Inflammatory macrophage treated with lipopolysaccharide for 1 hour (primary cell): ENCODE data around the gene TRIM10.
A peak's percentile ranks its signal among the peaks of the same experiment; 100 is the strongest.
"Not testable (repeated sequence)": the region's sequence is repeated elsewhere in the genome, so short reads cannot be mapped to it uniquely, and the experiment has no call there.

Experiments
- DNase-seq, 2 donors: peaks; one replicate each; pipeline ENCODE4 v3.0.0-alpha.2; 2020 to 2022

The TRIM10 gene

GRCh38 chr6:30171677-30172471 is 10.9 kb upstream of the TRIM10 start:
- no peak for DNase-seq

GRCh38 chr6:30169658-30170614 is 8.9 kb upstream of the TRIM10 start:
- DNase-seq: peak; percentile 39 to 80

DNA sequence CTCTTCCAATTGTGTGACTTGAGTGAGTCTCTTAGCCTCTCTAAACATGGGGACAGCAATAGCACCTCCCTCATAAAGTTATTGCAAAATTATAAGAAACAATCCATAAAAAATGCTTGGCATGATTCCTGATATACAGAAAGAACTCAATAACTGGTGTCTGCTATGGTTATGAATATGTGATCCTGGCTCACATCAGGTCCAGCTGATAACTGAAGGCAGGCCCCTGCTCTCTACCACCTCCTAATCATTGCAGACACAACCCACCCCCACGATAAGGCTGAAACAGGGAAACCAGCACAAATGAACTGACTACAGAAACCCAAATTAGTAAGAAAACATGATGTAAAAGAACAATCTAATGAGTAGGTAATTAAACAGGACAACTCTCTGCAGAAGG is 7.7 kb upstream of the TRIM10 start:
- DNase-seq: no peak

GRCh38 chr6:30167101-30167500 is 6.1 kb upstream of the TRIM10 start:
- DNase-seq: no peak

DNA sequence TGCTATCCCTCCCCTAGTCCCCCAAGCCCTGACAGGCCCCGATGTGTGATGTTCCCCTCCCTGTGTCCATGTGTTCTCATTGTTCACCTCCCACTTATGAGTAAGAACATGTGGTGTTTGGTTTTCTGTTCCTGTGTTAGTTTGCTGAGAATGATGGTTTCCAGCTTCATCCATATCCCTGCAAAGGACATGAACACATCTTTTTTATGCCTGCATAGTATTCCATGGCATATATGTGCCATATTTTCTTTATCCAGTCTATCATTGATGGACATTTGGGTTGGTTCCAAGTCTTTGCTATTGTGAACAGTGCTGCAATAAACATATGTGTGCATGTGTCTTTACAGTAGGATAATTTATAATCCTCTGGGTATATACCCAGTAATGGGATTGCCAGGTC is 4.2 kb upstream of the TRIM10 start:
- not testable (repeated sequence) for DNase-seq

- no peak for DNase-seq
These were observed 3.7 kb upstream of the TRIM10 start for GRCh38 chr6:30164714-30165113.

GRCh38 chr6:30163918-30164654 is 3.1 kb upstream of the TRIM10 start:
- DNase-seq: no peak

DNA sequence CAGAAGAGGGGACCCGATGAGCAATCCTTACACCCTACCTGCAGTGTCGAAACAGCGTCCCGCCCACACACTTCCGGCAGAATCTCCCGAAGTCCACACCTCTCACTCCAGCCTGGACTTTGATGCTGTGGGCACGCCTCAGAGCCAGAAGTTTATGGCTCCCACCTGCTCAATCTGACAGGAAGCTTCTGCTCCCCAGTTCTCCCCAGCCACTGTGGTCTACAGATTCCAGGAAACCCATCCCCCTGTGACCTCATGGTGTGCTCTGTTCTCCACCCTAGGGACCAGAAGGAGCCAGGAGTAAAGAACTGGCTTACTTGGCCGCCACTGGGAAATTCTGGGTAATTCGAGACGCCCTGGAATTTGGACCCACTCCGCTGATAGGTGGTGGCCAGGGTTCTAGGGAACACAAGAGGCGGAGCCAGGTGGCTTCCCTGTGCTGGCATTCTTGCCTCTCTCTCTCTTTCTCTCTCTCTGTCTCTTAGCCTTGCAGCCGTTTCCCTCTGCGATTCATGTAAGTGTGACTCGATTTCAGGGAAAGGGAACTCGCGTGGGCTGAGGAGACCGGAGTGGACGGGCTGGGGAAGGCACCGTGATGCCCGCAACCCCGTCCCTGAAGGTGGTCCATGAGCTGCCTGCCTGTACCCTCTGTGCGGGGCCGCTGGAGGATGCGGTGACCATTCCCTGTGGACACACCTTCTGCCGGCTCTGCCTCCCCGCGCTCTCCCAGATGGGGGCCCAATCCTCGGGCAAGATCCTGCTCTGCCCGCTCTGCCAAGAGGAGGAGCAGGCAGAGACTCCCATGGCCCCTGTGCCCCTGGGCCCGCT is 2.3 kb upstream of the TRIM10 start, which contains the start of gene TRIM15:
Gene TRIM15, plus strand, starts transcription at position 457 of the 828 bp plus-strand sequence. Its CDS starts 139 bp downstream, at position 596.
- DNase-seq: no peak

DNA sequence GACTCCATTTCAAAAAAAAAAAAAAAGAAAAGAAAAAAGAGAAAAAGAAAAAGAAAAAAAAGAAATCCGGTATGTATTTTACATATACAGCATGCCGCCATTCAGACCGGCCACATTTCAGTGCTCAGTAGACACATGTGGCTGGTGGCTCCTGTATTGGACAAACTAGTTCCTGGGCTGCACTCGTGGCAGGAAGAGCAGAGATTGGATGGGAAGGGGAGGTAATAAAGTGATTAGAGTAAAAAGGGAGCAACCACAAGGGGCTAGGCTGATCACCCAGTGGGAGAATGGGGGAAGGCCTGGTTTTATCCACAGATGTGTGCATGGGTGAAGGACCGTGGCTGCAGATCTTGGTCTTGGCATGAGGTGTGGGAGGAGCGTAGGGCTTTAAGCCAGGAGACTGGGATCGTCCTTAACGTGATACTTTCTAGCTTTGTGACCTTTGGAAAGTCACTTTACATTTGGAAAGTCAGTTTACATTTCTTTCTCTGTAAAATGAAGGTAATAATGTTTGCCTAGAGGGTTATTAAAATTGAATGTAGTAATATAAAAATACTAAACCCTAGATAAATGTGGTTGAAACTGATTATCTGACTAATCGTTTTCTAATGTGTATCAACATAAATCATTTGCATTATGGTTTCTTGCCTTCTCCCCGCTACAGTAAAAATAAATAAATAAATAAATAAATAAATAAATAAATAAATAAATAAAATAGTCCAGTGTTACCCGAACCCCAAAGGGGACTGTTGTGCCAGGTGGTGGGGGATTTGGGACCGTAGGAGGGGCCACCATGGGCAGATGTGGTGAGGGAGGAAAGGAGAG is 1.5 kb upstream of the TRIM10 start:
- no peak for DNase-seq

DNA sequence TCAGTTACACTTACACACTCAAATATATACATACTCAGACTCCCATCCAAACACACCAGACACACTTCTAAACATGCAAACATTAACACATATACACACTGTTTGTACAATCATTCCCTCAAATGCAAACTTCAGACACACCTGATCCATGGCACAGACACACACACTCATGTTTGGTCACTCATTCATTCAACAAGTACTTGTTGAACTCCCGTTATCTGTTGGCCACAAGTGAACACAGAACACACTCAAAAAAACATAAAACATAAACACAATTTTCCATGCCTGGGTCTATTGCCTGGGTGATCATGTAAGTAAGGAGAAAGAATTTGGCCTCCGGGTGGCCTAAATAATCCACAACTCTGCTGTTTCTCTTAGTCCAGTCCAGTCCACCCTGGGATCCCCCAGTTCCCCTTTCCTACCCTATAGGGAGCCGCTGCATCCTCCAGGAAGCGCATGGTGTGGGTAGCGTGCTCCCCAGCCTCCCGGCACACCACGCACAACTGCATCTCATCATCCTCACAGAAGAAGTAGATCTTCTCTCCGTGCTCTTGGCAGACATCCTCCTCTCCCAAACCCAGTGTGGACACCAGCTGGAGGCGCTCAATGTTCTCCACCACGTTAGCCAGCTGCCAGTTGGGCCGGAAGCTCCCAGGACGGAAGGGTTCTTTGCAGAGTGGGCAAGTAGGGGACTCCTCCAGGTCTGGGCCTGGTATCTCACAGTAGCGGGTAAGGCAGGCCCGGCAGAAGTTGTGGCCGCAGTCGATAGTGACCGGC is 815 bp downstream of the TRIM10 start:
- DNase-seq: no peak

DNA sequence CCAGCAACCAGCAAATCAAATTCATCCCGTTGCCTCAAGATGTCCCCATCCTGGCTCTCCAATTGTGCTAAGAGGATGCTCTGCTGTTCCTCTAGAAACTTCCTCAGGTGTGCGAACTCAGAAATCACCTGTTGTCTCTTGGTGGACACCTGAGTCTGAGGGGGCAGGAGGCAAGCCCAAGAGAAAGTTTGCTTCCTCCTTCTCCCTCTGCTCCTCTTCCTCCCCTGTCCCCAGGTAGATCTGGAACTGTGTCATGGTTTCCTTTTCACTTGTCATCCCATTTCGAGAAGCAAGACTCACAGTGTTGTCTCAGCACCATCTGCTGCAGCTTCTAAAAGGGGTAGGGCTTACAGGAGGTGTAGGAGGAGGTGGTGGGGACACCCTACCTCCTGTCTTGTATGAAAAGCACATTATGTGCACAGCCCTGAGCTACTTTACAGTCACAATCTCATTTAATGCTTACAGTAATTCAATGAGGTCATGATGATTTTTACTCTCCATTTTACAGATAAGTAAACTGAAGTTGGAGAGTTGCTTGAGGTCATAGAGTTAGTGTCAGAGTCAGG is 2.5 kb downstream of the TRIM10 start:
- DNase-seq: no peak

GRCh38 chr6:30157999-30158398 is 3.0 kb downstream of the TRIM10 start:
- peak in 1 of 2 donors; percentile 28 for DNase-seq

DNA sequence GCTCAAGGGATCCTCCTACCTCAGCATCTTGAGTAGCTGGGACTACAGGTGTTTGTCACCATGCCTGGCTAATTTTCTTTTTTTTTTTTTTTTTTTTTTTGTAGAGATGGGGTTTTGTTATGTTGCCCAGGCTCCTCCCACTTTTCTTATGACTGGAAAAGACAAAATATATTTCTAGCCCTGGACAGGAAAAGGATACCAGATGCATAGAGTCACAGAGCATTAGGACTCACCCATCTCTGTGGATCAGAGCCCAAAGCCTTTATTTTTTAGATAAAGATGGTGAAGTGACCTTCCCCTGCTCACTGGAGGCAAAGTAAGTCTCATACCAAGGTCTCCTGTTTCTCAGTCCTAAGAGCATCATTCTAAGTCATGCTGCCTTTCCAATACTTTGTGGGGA is 3.4 kb downstream of the TRIM10 start:
- no peak for DNase-seq

GRCh38 chr6:30156774-30157173 is 4.2 kb downstream of the TRIM10 start:
- no peak for DNase-seq

- peak; percentile 85 to 86 for DNase-seq
These were observed 4.8 kb downstream of the TRIM10 start for GRCh38 chr6:30156262-30156599.

- no peak for DNase-seq
These were observed 5.3 kb downstream of the TRIM10 start for GRCh38 chr6:30155520-30156261.

GRCh38 chr6:30154709-30155519 is 6.1 kb downstream of the TRIM10 start:
- DNase-seq: no peak

DNA sequence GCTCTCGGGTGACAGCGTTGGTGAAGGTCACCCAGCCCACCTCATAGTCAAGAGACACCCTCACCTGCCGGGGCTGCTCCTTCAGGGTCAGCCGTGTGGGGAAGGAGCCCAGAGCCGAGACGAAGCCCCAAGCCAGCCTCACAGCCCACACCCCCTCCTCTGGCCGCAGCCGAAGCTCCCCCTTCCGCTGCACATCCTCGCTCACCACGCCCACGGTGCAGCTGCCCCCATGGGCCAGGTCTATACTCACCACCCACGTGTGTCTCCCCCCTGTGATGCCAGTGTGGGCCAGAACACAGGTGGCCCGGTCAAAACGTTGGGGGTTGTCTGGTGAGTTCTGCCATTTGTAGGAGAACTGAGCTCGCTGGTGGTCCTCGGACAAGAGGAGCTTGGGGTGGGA is 7.0 kb downstream of the TRIM10 start:
- no peak for DNase-seq
